ENCODE results near the gene ACBD5. TPM values are rescaled to one million over a fixed set of nuclear protein-coding genes. Genes with fewer than 3 reads are reported as not detected.

The ACBD5 gene
- total RNA-seq, 1 donor from 2014 or later: 23.8 TPM

DNA sequence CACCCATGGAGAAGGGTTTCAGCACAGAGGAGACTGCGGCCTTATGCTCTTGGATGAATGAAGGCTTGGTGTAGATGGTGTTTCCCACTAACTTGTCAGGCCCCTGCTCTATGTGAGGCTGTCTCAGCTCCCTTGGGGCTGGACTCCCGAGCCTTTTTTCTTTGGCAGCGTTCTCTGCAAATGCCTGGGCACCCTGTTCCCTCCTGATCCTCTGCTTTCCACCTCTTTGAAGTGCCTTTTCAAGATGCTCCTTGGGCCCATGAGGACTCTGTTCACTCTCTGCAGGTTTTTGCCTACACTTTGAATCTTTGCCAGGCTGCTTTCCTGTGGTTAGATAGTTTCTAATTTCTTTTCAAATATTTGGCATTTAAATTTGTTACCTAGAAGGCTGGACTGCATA, 6.8 kb upstream of the ACBD5 start:
- no peaks in the 10 kb centered on the region for H3K36me3 Mint-ChIP-seq (ENCODE audit: low read depth, unreplicated experiment)
- no peak overlapping the region for H3K27ac Mint-ChIP-seq (ENCODE audit: unreplicated experiment)

GRCh38 chr10:27247006-27247405, 6.4 kb upstream of the ACBD5 start:
- H3K4me1 ChIP-seq (ENCODE audit: insufficient read depth, low read length): peaks cover 12% of the 10 kb centered on the region
- H2AFZ ChIP-seq (ENCODE audit: low read depth, low read length): no peak overlapping the region
- no peak for DNase-seq (ENCODE audit: low read depth)
- peaks cover 4% of the 10 kb centered on the region for H3K79me2 ChIP-seq (ENCODE audit: insufficient read depth, low read length)
- no peaks in the 10 kb centered on the region for H3K9me3 ChIP-seq (ENCODE audit: insufficient read depth, low read depth, low read length)
- H4K20me1 ChIP-seq (ENCODE audit: insufficient read depth, low read length): no peaks in the 10 kb centered on the region
- H3K9ac ChIP-seq (ENCODE audit: low read length): no peak overlapping the region
- no peak overlapping the region for H3K27ac Mint-ChIP-seq (ENCODE audit: unreplicated experiment)
- no peaks in the 10 kb centered on the region for H3K36me3 Mint-ChIP-seq (ENCODE audit: low read depth, unreplicated experiment)
- no peaks in the 10 kb centered on the region for H3K27me3 ChIP-seq (ENCODE audit: insufficient read depth, low read length)
- no peaks in the 10 kb centered on the region for H3K36me3 ChIP-seq (ENCODE audit: insufficient read depth, low read length)
- TF ChIP-seq CTCF (IDR thresholded peaks at IDR 0.05; ENCODE audit: insufficient read depth, low read depth, low read length) (no peak), EZH2 (IDR thresholded peaks at IDR 0.05; ENCODE audit: insufficient read depth, low read length) (no peak)
- peaks cover 6% of the 10 kb centered on the region for H3K9me3 Mint-ChIP-seq (ENCODE audit: unreplicated experiment)
- H3K4me3 Mint-ChIP-seq (ENCODE audit: unreplicated experiment): no peak overlapping the region
- peaks cover under 1% of the 10 kb centered on the region for H3K27me3 Mint-ChIP-seq (ENCODE audit: low read depth, unreplicated experiment)
- H3K4me1 Mint-ChIP-seq (ENCODE audit: low read depth, unreplicated experiment): peaks cover 12% of the 10 kb centered on the region
- no peak for FAIRE-seq
- no peak overlapping the region for H3K27ac ChIP-seq (ENCODE audit: low read depth, low read length)
- H3K4me2 ChIP-seq (ENCODE audit: low read length): no peak overlapping the region
- H3K4me3 ChIP-seq (ENCODE audit: insufficient read depth, low read depth, low read length): no peak overlapping the region

More for the DNA sequence above, 6.8 kb upstream of the ACBD5 start:
- peaks cover 4% of the 10 kb centered on the region for H3K79me2 ChIP-seq (ENCODE audit: insufficient read depth, low read length)
- Mint-ChIP-seq H3K9me3 (ENCODE audit: unreplicated experiment) (peaks cover 6% of the 10 kb centered on the region), H3K4me1 (ENCODE audit: low read depth, unreplicated experiment) (peaks cover 12% of the 10 kb centered on the region), H3K27me3 (ENCODE audit: low read depth, unreplicated experiment) (peaks cover 3% of the 10 kb centered on the region), H3K4me3 (ENCODE audit: unreplicated experiment) (no peak overlapping the region)
- H3K9me3 ChIP-seq (ENCODE audit: insufficient read depth, low read depth, low read length): no peaks in the 10 kb centered on the region
- H3K4me1 ChIP-seq (ENCODE audit: insufficient read depth, low read length): peaks cover 12% of the 10 kb centered on the region
- H3K27ac ChIP-seq (ENCODE audit: low read depth, low read length): no peak overlapping the region
- no peak overlapping the region for H3K4me3 ChIP-seq (ENCODE audit: insufficient read depth, low read depth, low read length)
- H3K4me2 ChIP-seq (ENCODE audit: low read length): no peak overlapping the region
- no peaks in the 10 kb centered on the region for H3K27me3 ChIP-seq (ENCODE audit: insufficient read depth, low read length)
- H4K20me1 ChIP-seq (ENCODE audit: insufficient read depth, low read length): no peaks in the 10 kb centered on the region
- H3K36me3 ChIP-seq (ENCODE audit: insufficient read depth, low read length): no peaks in the 10 kb centered on the region
- TF ChIP-seq EZH2 (IDR thresholded peaks at IDR 0.05; ENCODE audit: insufficient read depth, low read length): no peak
- TF ChIP-seq CTCF (IDR thresholded peaks at IDR 0.05; ENCODE audit: insufficient read depth, low read depth, low read length): no peak
- H2AFZ ChIP-seq (ENCODE audit: low read depth, low read length): no peak overlapping the region
- no peak for FAIRE-seq
- no peak overlapping the region for H3K9ac ChIP-seq (ENCODE audit: low read length)
- no peak for DNase-seq (ENCODE audit: low read depth)

DNA sequence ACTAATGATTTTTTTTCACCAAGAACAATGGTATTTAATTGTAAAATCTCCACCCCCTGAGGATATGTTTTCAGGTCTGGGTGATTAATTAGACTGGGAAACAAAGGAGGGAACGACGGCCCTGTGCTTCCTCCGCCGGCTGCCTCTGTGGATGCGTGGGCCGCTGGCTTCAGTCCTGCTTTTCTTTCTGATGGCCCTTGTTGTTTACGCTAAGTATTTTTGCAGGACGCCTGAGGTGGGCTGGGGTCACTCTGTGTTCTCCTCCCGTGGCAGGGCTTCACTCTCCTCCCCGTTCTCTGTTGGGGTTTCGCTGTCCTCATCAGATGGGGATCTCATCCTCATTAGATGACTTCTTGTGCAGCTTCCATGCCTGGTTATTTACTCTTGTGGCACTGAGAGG, 5.2 kb upstream of the ACBD5 start:
- no peaks in the 10 kb centered on the region for H3K36me3 Mint-ChIP-seq (ENCODE audit: low read depth, unreplicated experiment)
- peaks cover 4% of the 10 kb centered on the region for H3K79me2 ChIP-seq (ENCODE audit: insufficient read depth, low read length)
- H3K9ac ChIP-seq (ENCODE audit: low read length): no peak overlapping the region
- H3K9me3 ChIP-seq (ENCODE audit: insufficient read depth, low read depth, low read length): no peaks in the 10 kb centered on the region
- no peak overlapping the region for H3K4me3 ChIP-seq (ENCODE audit: insufficient read depth, low read depth, low read length)
- FAIRE-seq: no peak
- peaks cover 6% of the 10 kb centered on the region for H3K9me3 Mint-ChIP-seq (ENCODE audit: unreplicated experiment)
- DNase-seq (ENCODE audit: low read depth): no peak
- H3K27me3 ChIP-seq (ENCODE audit: insufficient read depth, low read length): no peaks in the 10 kb centered on the region
- H3K4me1 Mint-ChIP-seq (ENCODE audit: low read depth, unreplicated experiment): peaks cover 12% of the 10 kb centered on the region
- no peak overlapping the region for H3K27ac Mint-ChIP-seq (ENCODE audit: unreplicated experiment)
- no peak overlapping the region for H3K4me2 ChIP-seq (ENCODE audit: low read length)
- H3K27ac ChIP-seq (ENCODE audit: low read depth, low read length): no peak overlapping the region
- no peaks in the 10 kb centered on the region for H3K36me3 ChIP-seq (ENCODE audit: insufficient read depth, low read length)
- no peak for TF ChIP-seq CTCF (IDR thresholded peaks at IDR 0.05; ENCODE audit: insufficient read depth, low read depth, low read length)
- TF ChIP-seq EZH2 (IDR thresholded peaks at IDR 0.05; ENCODE audit: insufficient read depth, low read length): no peak
- peaks cover 18% of the 10 kb centered on the region for H3K4me1 ChIP-seq (ENCODE audit: insufficient read depth, low read length)
- H4K20me1 ChIP-seq (ENCODE audit: insufficient read depth, low read length): no peaks in the 10 kb centered on the region
- no peaks in the 10 kb centered on the region for H3K27me3 Mint-ChIP-seq (ENCODE audit: low read depth, unreplicated experiment)
- no peak overlapping the region for H2AFZ ChIP-seq (ENCODE audit: low read depth, low read length)
- H3K4me3 Mint-ChIP-seq (ENCODE audit: unreplicated experiment): no peak overlapping the region
